GM18909 (cell line): Measurements from ENCODE around the gene BMP7.

Source experiments
- ATAC-seq: cut with Tn5 transposase; IDR thresholded peaks from one replicate; pipeline ENCODE4 v1.9.1; 2021; ENCODE audit warnings: mild to moderate bottlenecking; ENCODE audit not compliant: unreplicated experiment, poor library complexity

BMP7 gene

GRCh38 chr20:57215426-57215825, 51.0 kb downstream of the BMP7 start:
- ATAC-seq: no peak

- no peak for ATAC-seq
Observed at GRCh38 chr20:57214948-57215347, 51.5 kb downstream of the BMP7 start.

- no peak for ATAC-seq
Observed at GRCh38 chr20:57214427-57214826, 52.0 kb downstream of the BMP7 start.

- no peak for ATAC-seq
Observed at GRCh38 chr20:57213924-57214323, 52.5 kb downstream of the BMP7 start.

GRCh38 chr20:57213291-57213690, 53.1 kb downstream of the BMP7 start:
- no peak for ATAC-seq

- no peak for ATAC-seq
Observed at GRCh38 chr20:57212534-57213276, 53.7 kb downstream of the BMP7 start.

GRCh38 chr20:57211908-57212533, 54.4 kb downstream of the BMP7 start:
- ATAC-seq: no peak

- ATAC-seq: no peak
Observed at GRCh38 chr20:57211406-57211805, 55.0 kb downstream of the BMP7 start.

- ATAC-seq: no peak
Observed at GRCh38 chr20:57210911-57211280, 55.5 kb downstream of the BMP7 start.

GRCh38 chr20:57210054-57210910, 56.2 kb downstream of the BMP7 start:
- no peak for ATAC-seq

- no peak for ATAC-seq
Observed at GRCh38 chr20:57209413-57209812, 57.0 kb downstream of the BMP7 start.

- no peak for ATAC-seq
Observed at GRCh38 chr20:57208198-57208597, 58.2 kb downstream of the BMP7 start.

GRCh38 chr20:57207251-57207650, 59.2 kb downstream of the BMP7 start:
- no peak for ATAC-seq

- no peak for ATAC-seq
Observed at GRCh38 chr20:57205606-57206219, 60.7 kb downstream of the BMP7 start.

- ATAC-seq: no peak
Observed at GRCh38 chr20:57203986-57204385, 62.5 kb downstream of the BMP7 start.

GRCh38 chr20:57203204-57203603, 63.2 kb downstream of the BMP7 start:
- no peak for ATAC-seq

- no peak for ATAC-seq
Observed at GRCh38 chr20:57202309-57202708, 64.1 kb downstream of the BMP7 start.

GRCh38 chr20:57200882-57201695, 65.4 kb downstream of the BMP7 start:
- no peak for ATAC-seq

GRCh38 chr20:57199656-57200405, 66.6 kb downstream of the BMP7 start:
- no peak for ATAC-seq
